IMR-90 (cell line): Measurements from ENCODE around the gene ANXA3. TPM values are rescaled to one million over a fixed set of nuclear protein-coding genes. Genes with fewer than 3 reads are reported as not detected.

ENCODE experiments used
- ATAC-seq: fragments of 200-7000 bp; cut with Tn5 transposase; 2 replicates; pipeline ENCODE4 v1.9.1; 2020; ENCODE audit warnings: low read depth, mild to moderate bottlenecking, moderate library complexity
- BruUV-seq: library from RNA; stranded (reverse); fragments of 400-500 nt; replicated peaks from 2 replicates; lab custom pipeline; 2021; lab: Mats Ljungman, UMichigan
- CTCF ChIA-PET: fragments of 300-600 bp; formaldehyde crosslinking; extraction: SDS; loops from one replicate; lab custom pipeline; 2021; ENCODE audit warnings: antibody characterized with exemption; lab: Yijun Ruan, JAX
- POLR2A ChIA-PET: fragments of 300-600 bp; sonication (Branson Sonifier 250); formaldehyde crosslinking; loops from one replicate; lab custom pipeline; 2022; ENCODE audit warnings: antibody characterized with exemption; ENCODE audit not compliant: unreplicated experiment; lab: Charles Lee
- DNase-seq: peaks from one replicate; pipeline ENCODE4 v3.0.0; 2013
- H2AFZ ChIP-seq: replicated peaks from 2 replicates; pipeline ENCODE3; 2013; ENCODE audit warnings: low read length, mild to moderate bottlenecking; ENCODE audit not compliant: poor library complexity
- H2AK5ac ChIP-seq: 2 replicates; pipeline ENCODE4 v1.6.1; 2013; ENCODE audit warnings: low read depth, low read length, inconsistent platforms
- H2AK9ac ChIP-seq: replicated peaks from 2 replicates; pipeline ENCODE3; 2013; ENCODE audit warnings: mild to moderate bottlenecking, low read depth, low read length, moderate library complexity; ENCODE audit not compliant: poor library complexity
- H2BK120ac ChIP-seq: 2 replicates; pipeline ENCODE4 v1.6.1; 2013; ENCODE audit warnings: low read depth, low read length, inconsistent platforms
- H2BK15ac ChIP-seq: 3 replicates; pipeline ENCODE4 v1.6.1; 2013; ENCODE audit warnings: low read depth, low read length, inconsistent platforms
- H2BK20ac ChIP-seq: 2 replicates; pipeline ENCODE4 v1.6.1; 2013; ENCODE audit warnings: low read depth, mild to moderate bottlenecking, inconsistent platforms, low read length, moderate library complexity
- H2BK5ac ChIP-seq: 2 replicates; pipeline ENCODE4 v1.6.1; 2013; ENCODE audit warnings: mild to moderate bottlenecking, low read depth, low read length, inconsistent platforms; ENCODE audit not compliant: poor library complexity, severe bottlenecking
- H3K14ac ChIP-seq: replicated peaks from 2 replicates; pipeline ENCODE4 v1.6.1; 2013; ENCODE audit warnings: low read depth, low read length, inconsistent platforms
- H3K18ac ChIP-seq: 2 replicates; pipeline ENCODE4 v1.6.1; 2013; ENCODE audit warnings: low read depth, low read length, control low read depth
- H3K23ac ChIP-seq: 2 replicates; pipeline ENCODE4 v1.6.1; 2013; ENCODE audit warnings: low read depth, low read length, inconsistent platforms
- H3K27ac ChIP-seq: 2 replicates; pipeline ENCODE4 v1.5.1; 2013; ENCODE audit warnings: mild to moderate bottlenecking, control low read depth, low read length; ENCODE audit not compliant: insufficient read depth
- H3K27me3 ChIP-seq: 2 replicates; pipeline ENCODE4 v1.6.1; 2013; ENCODE audit warnings: low read length; ENCODE audit not compliant: control insufficient read depth, insufficient read depth
- H3K36me3 ChIP-seq: 2 replicates; pipeline ENCODE4 v1.6.1; 2013; ENCODE audit warnings: low read length, mixed read lengths; ENCODE audit not compliant: control insufficient read depth, insufficient read depth
- H3K4ac ChIP-seq: 2 replicates; pipeline ENCODE4 v1.6.1; 2013; ENCODE audit warnings: low read depth, low read length, inconsistent platforms
- H3K4me1 ChIP-seq: 2 replicates; pipeline ENCODE4 v1.6.1; 2013; ENCODE audit warnings: low read length, mixed read lengths; ENCODE audit not compliant: control insufficient read depth, insufficient read depth
- H3K4me2 ChIP-seq: 2 replicates; pipeline ENCODE4 v1.6.1; 2013; ENCODE audit warnings: low read depth, mild to moderate bottlenecking, control low read depth, low read length, moderate library complexity
- H3K4me3 ChIP-seq: 2 replicates; pipeline ENCODE4 v1.5.1; 2013; ENCODE audit warnings: low read depth, mild to moderate bottlenecking, control low read depth, low read length, moderate library complexity; ENCODE audit not compliant: insufficient read depth
- H3K56ac ChIP-seq: 2 replicates; pipeline ENCODE4 v1.6.1; 2013; ENCODE audit warnings: low read length, inconsistent platforms; ENCODE audit not compliant: insufficient read depth; ENCODE audit errors: extremely low read depth
- H3K79me1 ChIP-seq, 2 experiments: 2 replicates each; pipeline ENCODE4 v1.6.1; 2013; ENCODE audit warnings: low read length in 2 of 2, inconsistent platforms in 1 of 2, low read depth in 1 of 2
- H3K9ac ChIP-seq: 2 replicates; pipeline ENCODE4 v1.6.1; 2013; ENCODE audit warnings: low read depth, low read length, control low read depth
- H3K9me1 ChIP-seq: 2 replicates; pipeline ENCODE4 v1.6.1; 2013; ENCODE audit warnings: low read length, inconsistent platforms; ENCODE audit not compliant: insufficient read depth
- H3K9me3 ChIP-seq: 2 replicates; pipeline ENCODE4 v1.6.1; 2013; ENCODE audit warnings: low read length; ENCODE audit not compliant: control insufficient read depth, insufficient read depth
- H4K20me1 ChIP-seq: 2 replicates; pipeline ENCODE4 v1.6.1; 2013; ENCODE audit warnings: low read length, inconsistent platforms; ENCODE audit not compliant: insufficient read depth
- H4K5ac ChIP-seq: 2 replicates; pipeline ENCODE4 v1.6.1; 2013; ENCODE audit warnings: mild to moderate bottlenecking, low read depth, low read length, control low read depth
- H4K8ac ChIP-seq, 2 experiments: 2 replicates each; pipeline ENCODE4 v1.6.1; 2013; ENCODE audit warnings: low read depth in 2 of 2, low read length in 2 of 2, control low read depth in 1 of 2, inconsistent platforms in 1 of 2
- H4K91ac ChIP-seq: 2 replicates; pipeline ENCODE4 v1.6.1; 2013; ENCODE audit warnings: low read depth, low read length, inconsistent platforms; ENCODE audit not compliant: insufficient read depth
- BHLHE40 ChIP-seq: fragments of 150-350 bp; IDR thresholded peaks from 2 replicates; pipeline ENCODE4 v1.6.1; 2016; ENCODE audit warnings: mild to moderate bottlenecking, low read depth, low read length
- CEBPB ChIP-seq: IDR thresholded peaks from 2 replicates; pipeline ENCODE4 v1.6.1; 2012; ENCODE audit warnings: low read depth, low read length, improper control_type of control experiment
- CHD1 ChIP-seq: IDR thresholded peaks from 2 replicates; pipeline ENCODE4 v1.6.1; 2012; ENCODE audit warnings: low read depth, low read length, improper control_type of control experiment
- FOS ChIP-seq: fragments of 150-350 bp; IDR thresholded peaks from 2 replicates; pipeline ENCODE4 v1.6.1; 2016; ENCODE audit warnings: low read depth, low read length
- MAFK ChIP-seq: IDR thresholded peaks from 2 replicates; pipeline ENCODE4 v1.6.1; 2012; ENCODE audit warnings: low read depth, low read length, improper control_type of control experiment
- MAZ ChIP-seq: IDR thresholded peaks from 2 replicates; pipeline ENCODE4 v1.6.1; 2012; ENCODE audit warnings: low read depth, mild to moderate bottlenecking, low read length, improper control_type of control experiment, moderate library complexity, borderline replicate concordance
- MXI1 ChIP-seq: IDR thresholded peaks from 2 replicates; pipeline ENCODE4 v1.6.1; 2012; ENCODE audit warnings: low read depth, mild to moderate bottlenecking, low read length, moderate library complexity, borderline replicate concordance
- POLR2A ChIP-seq: IDR thresholded peaks from 2 replicates; pipeline ENCODE4 v1.6.1; 2012; ENCODE audit warnings: mild to moderate bottlenecking, low read depth, low read length
- RAD21 ChIP-seq: IDR thresholded peaks from 2 replicates; pipeline ENCODE4 v1.6.1; 2012; ENCODE audit warnings: low read length, improper control_type of control experiment
- RCOR1 ChIP-seq: IDR thresholded peaks from 2 replicates; pipeline ENCODE4 v1.6.1; 2012; ENCODE audit warnings: mild to moderate bottlenecking, low read length, improper control_type of control experiment; ENCODE audit not compliant: insufficient replicate concordance
- RFX5 ChIP-seq: IDR thresholded peaks from 2 replicates; pipeline ENCODE4 v1.8.0; 2012; ENCODE audit warnings: low read depth, mild to moderate bottlenecking, low read length, moderate library complexity
- SMC3 ChIP-seq: fragments of 150-350 bp; IDR thresholded peaks from 2 replicates; pipeline ENCODE4 v1.6.1; 2016; ENCODE audit warnings: low read depth, mild to moderate bottlenecking, antibody characterized with exemption, low read length, moderate library complexity
- USF2 ChIP-seq: fragments of 150-350 bp; IDR thresholded peaks from 2 replicates; pipeline ENCODE4 v1.6.1; 2017; ENCODE audit warnings: mild to moderate bottlenecking, antibody characterized with exemption, low read length, low read depth
- whole genome bisulfite sequencing, 2 experiments: methylation state at CpG; one replicate each; pipeline versions ENCODE4 v1.1.5 to v1.1.7; 2013; ENCODE audit warnings: missing lambda C conversion rate in 2 of 2; ENCODE audit not compliant: insufficient read length in 1 of 2; ENCODE audit errors: extremely low coverage in 2 of 2; 5-methylcytosine and 5-hydroxymethylcytosine counted together
- dilution Hi-C: fragments of 300-500 bp; cut with HindIII; formaldehyde crosslinking; loops from one replicate; pipeline ENCODE4 v1.14.3; 2018; ENCODE audit warnings: low sequenced_read_pairs; ENCODE audit not compliant: unreplicated experiment
- in situ Hi-C: fragments of 300-500 bp; cut with MboI; formaldehyde crosslinking; loops from 3 replicates; pipeline ENCODE4 v1.14.3; 2019; ENCODE audit warnings: low sequenced_read_pairs, inconsistent platforms, mixed read lengths
- intact Hi-C: fragments of 100-400 bp; cut with micrococcal nuclease; formaldehyde crosslinking; loops from 2 replicates; pipeline ENCODE4 v1.10.0; 2022
- polyA plus RNA-seq, 3 experiments: library from polyadenylated mRNA; depleted of rRNA; stranded (reverse); fragments of >200 nt; gene quantifications; 2 replicates each; pipeline ENCODE4 v1.2.3, GENCODE V29; 2012; ENCODE audit warnings: low replicate concordance in 1 of 3
- total RNA-seq: library from RNA; depleted of rRNA; stranded (reverse); fragments of >200 nt; gene quantifications from 2 replicates; pipeline ENCODE4 v1.2.3, GENCODE V29; 2012
- TF ChIP-seq, protein P1 (sequence below): conservative IDR thresholded peaks from 2 replicates; pipeline ENCODE4 v1.5.1; 2012; ENCODE audit warnings: mild to moderate bottlenecking, low read depth, low read length, improper control_type of control experiment
- TF ChIP-seq, protein P2 (sequence below): fragments of 150-350 bp; IDR thresholded peaks from 2 replicates; pipeline ENCODE4 v1.6.1; 2016; ENCODE audit warnings: low read depth, mild to moderate bottlenecking, low read length, moderate library complexity, borderline replicate concordance

ANXA3 gene
- total and polyA plus RNA-seq, 2 of the 4 experiments (the other 2 are of a cell fraction): 4.2 to 5.0 TPM

DNA sequence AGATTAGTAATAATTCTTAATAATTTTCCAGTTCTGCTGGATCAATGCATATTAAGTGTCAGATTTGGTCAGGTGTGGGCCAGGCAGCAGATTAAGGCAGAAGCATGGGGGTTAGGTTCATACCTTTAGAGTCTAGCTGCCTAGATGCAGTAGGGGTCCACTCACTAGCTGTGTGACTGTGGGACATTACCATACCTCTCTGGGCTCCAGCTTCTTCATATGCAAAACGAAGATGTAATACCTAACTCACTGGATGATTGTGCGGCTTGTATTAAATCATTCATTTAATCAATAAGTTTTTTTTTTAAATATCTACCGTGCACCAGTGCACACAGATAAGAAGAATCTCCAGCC is 1.4 kb downstream of the ANXA3 start:
- dilution Hi-C loops: no loop called here

More for the DNA sequence above, 1.4 kb downstream of the ANXA3 start:
- H3K23ac ChIP-seq: no peak overlapping the region
- TF ChIP-seq CHD1: no peak
- TF ChIP-seq, protein P1, sequence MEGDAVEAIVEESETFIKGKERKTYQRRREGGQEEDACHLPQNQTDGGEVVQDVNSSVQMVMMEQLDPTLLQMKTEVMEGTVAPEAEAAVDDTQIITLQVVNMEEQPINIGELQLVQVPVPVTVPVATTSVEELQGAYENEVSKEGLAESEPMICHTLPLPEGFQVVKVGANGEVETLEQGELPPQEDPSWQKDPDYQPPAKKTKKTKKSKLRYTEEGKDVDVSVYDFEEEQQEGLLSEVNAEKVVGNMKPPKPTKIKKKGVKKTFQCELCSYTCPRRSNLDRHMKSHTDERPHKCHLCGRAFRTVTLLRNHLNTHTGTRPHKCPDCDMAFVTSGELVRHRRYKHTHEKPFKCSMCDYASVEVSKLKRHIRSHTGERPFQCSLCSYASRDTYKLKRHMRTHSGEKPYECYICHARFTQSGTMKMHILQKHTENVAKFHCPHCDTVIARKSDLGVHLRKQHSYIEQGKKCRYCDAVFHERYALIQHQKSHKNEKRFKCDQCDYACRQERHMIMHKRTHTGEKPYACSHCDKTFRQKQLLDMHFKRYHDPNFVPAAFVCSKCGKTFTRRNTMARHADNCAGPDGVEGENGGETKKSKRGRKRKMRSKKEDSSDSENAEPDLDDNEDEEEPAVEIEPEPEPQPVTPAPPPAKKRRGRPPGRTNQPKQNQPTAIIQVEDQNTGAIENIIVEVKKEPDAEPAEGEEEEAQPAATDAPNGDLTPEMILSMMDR: no peak
- TF ChIP-seq, protein P2, sequence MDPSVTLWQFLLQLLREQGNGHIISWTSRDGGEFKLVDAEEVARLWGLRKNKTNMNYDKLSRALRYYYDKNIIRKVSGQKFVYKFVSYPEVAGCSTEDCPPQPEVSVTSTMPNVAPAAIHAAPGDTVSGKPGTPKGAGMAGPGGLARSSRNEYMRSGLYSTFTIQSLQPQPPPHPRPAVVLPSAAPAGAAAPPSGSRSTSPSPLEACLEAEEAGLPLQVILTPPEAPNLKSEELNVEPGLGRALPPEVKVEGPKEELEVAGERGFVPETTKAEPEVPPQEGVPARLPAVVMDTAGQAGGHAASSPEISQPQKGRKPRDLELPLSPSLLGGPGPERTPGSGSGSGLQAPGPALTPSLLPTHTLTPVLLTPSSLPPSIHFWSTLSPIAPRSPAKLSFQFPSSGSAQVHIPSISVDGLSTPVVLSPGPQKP: no peak
- no peak for TF ChIP-seq SMC3
- no peak for TF ChIP-seq MXI1
- TF ChIP-seq RFX5: no peak
- TF ChIP-seq BHLHE40: no peak
- no peak for TF ChIP-seq CEBPB
- TF ChIP-seq MAFK: no peak
- TF ChIP-seq FOS: no peak
- TF ChIP-seq POLR2A: no peak
- TF ChIP-seq RCOR1: no peak
- no peak for TF ChIP-seq RAD21
- no peak for TF ChIP-seq USF2
- TF ChIP-seq MAZ: no peak
- peak overlapping the region; percentile 31; the same call in 1 of the 2 replicates for H2BK20ac ChIP-seq
- H3K79me1 ChIP-seq: no peaks in the 10 kb centered on the region; a peak in 1 of 4 replicates
- no peak overlapping the region for H3K56ac ChIP-seq
- peak overlapping the region in 1 of 2 experiments; percentile 72; a peak in 2 of 4 replicates for H4K8ac ChIP-seq
- H2BK120ac ChIP-seq: peak overlapping the region; percentile 24; the same call in 1 of the 2 replicates
- H3K4ac ChIP-seq: peak overlapping the region; percentile 26
- H3K27ac ChIP-seq: no peak overlapping the region
- H2BK15ac ChIP-seq: peak overlapping the region; percentile 20; the same call in 1 of the 3 replicates
- peaks cover 2% of the 10 kb centered on the region for H3K4me1 ChIP-seq
- H3K9me1 ChIP-seq: peaks cover 4% of the 10 kb centered on the region
- ATAC-seq: no peak
- peak overlapping the region; percentile 73 for H4K91ac ChIP-seq
- no peak overlapping the region for H3K9ac ChIP-seq
- no peak overlapping the region; the same call in 1 of the 2 replicates for H3K14ac ChIP-seq
- no peak overlapping the region for H3K4me3 ChIP-seq
- no peaks in the 10 kb centered on the region for H4K20me1 ChIP-seq
- peak overlapping the region; percentile 12; the same call in 1 of the 2 replicates for H2AK5ac ChIP-seq
- no peak overlapping the region for H4K5ac ChIP-seq
- in situ Hi-C loops: no loop called here
- intact Hi-C loops: no loop called here
- POLR2A ChIA-PET: no interaction called here
- no peaks in the 10 kb centered on the region for H3K9me3 ChIP-seq
- BruUV-seq: no TSS peak
- H2AFZ ChIP-seq: no peak overlapping the region
- H2AK9ac ChIP-seq: no peak overlapping the region
- no peak overlapping the region for H2BK5ac ChIP-seq
- H3K27me3 ChIP-seq: no peaks in the 10 kb centered on the region
- no peak overlapping the region for H3K4me2 ChIP-seq
- no peak overlapping the region for H3K18ac ChIP-seq
- WGBS, 2 experiments: no CpG with 5 or more reads among the region's 3 CpGs
- no peaks in the 10 kb centered on the region for H3K36me3 ChIP-seq
- CTCF ChIA-PET: no interaction called here
- DNase-seq: no peak
